HepG2 (cell line): ENCODE measurements around the gene PRR22. TPM values are rescaled to one million over a fixed set of nuclear protein-coding genes. Genes with fewer than 3 reads are reported as not detected.

ENCODE experiments used
- BCL6 ChIP-seq: IDR thresholded peaks from 2 replicates; pipeline ENCODE4 v1.6.1; 2016; ENCODE audit warnings: missing genetic modification reagents, missing compliant biosample characterization
- GMEB1 ChIP-seq: sonication (generic); formaldehyde crosslinking; IDR thresholded peaks from 2 replicates; pipeline ENCODE4 v1.5.1; 2020; ENCODE audit warnings: missing genetic modification reagents, mild to moderate bottlenecking, borderline replicate concordance
- HIC2 ChIP-seq: sonication (generic); formaldehyde crosslinking; IDR thresholded peaks from 2 replicates; pipeline ENCODE4 v1.9.0; 2022; ENCODE audit warnings: low read depth, missing genetic modification reagents
- IKZF1 ChIP-seq: fragments of 450-650 bp; IDR thresholded peaks from 2 replicates; pipeline ENCODE4 v1.7.1; 2016
- NFYB ChIP-seq: sonication (generic); formaldehyde crosslinking; IDR thresholded peaks from 2 replicates; pipeline ENCODE4 v1.4.0; 2020; ENCODE audit warnings: missing genetic modification reagents
- NR2F1 ChIP-seq, 2 experiments: fragments of 450-650 bp in 1 of 2; formaldehyde crosslinking in 1 of 2; IDR thresholded peaks; 2 replicates each; pipeline versions ENCODE4 v1.5.0 to v1.6.1; 2016 to 2020; ENCODE audit warnings: mild to moderate bottlenecking in 1 of 2, missing compliant biosample characterization in 1 of 2, missing genetic modification reagents in 1 of 2, moderate library complexity in 1 of 2
- SIX4 ChIP-seq: sonication (generic); formaldehyde crosslinking; IDR thresholded peaks from 2 replicates; pipeline ENCODE4 v1.4.0; 2020; ENCODE audit warnings: missing genetic modification reagents
- TFAP4 ChIP-seq: sonication (generic); IDR thresholded peaks from 2 replicates; pipeline ENCODE4 v1.6.1; 2016; ENCODE audit warnings: low read depth, borderline replicate concordance
- ZBTB33 ChIP-seq: sonication (generic); formaldehyde crosslinking; IDR thresholded peaks from 2 replicates; pipeline ENCODE4 v1.4.0; 2020; ENCODE audit warnings: missing genetic modification reagents
- ZFX ChIP-seq: sonication (generic); formaldehyde crosslinking; IDR thresholded peaks from 2 replicates; pipeline ENCODE4 v1.4.0; 2020; ENCODE audit warnings: mild to moderate bottlenecking, low read depth, missing genetic modification reagents, moderate library complexity
- ZFYVE20 ChIP-seq: sonication (generic); formaldehyde crosslinking; IDR thresholded peaks from 2 replicates; pipeline ENCODE4 v1.8.0; 2023; ENCODE audit warnings: low read depth, mild to moderate bottlenecking, moderate library complexity, missing genetic modification reagents, borderline replicate concordance
- ZNF333 ChIP-seq: sonication (generic); formaldehyde crosslinking; IDR thresholded peaks from 2 replicates; pipeline ENCODE4 v1.4.0; 2020; ENCODE audit warnings: mild to moderate bottlenecking, missing genetic modification reagents, borderline replicate concordance
- ZNF564 ChIP-seq: sonication (generic); formaldehyde crosslinking; IDR thresholded peaks from 2 replicates; pipeline ENCODE4 v1.8.1; 2023; ENCODE audit warnings: mild to moderate bottlenecking, missing genetic modification reagents
- ZNF614 ChIP-seq: IDR thresholded peaks from 2 replicates; pipeline ENCODE4 v1.6.1; 2018; ENCODE audit warnings: missing biosample characterization, missing genetic modification reagents, inconsistent platforms, borderline replicate concordance
- ZNF703 ChIP-seq: sonication (generic); formaldehyde crosslinking; IDR thresholded peaks from 2 replicates; pipeline ENCODE4 v1.5.1; 2020; ENCODE audit warnings: missing genetic modification reagents, mild to moderate bottlenecking, moderate library complexity, borderline replicate concordance
- ZNF790 ChIP-seq: sonication (generic); formaldehyde crosslinking; IDR thresholded peaks from 2 replicates; pipeline ENCODE4 v1.8.0; 2022; ENCODE audit warnings: missing genetic modification reagents, mild to moderate bottlenecking, borderline replicate concordance
- polyA plus RNA-seq, 8 experiments: library from polyadenylated mRNA; depleted of rRNA in 3 of 8; stranded (reverse) in 7 of 8; unstranded in 1 of 8; fragments of >200 nt; fragmentation: Illumina TruSeq in 4 of 8; extraction: Trizol in 4 of 8; gene quantifications; 2 replicates each; pipeline versions ENCODE4 v1.2.1 to v1.2.3, GENCODE V29; 2011 to 2016; ENCODE audit warnings: low read depth in 4 of 8, missing spikeins in 1 of 8, mixed read lengths in 1 of 8; ENCODE audit not compliant: insufficient read depth in 1 of 8
- total RNA-seq, 5 experiments: library from RNA; depleted of rRNA; stranded (reverse); fragments of >200 nt; fragmentation: Illumina TruSeq; extraction: Trizol; gene quantifications; 2 replicates each; pipeline ENCODE4 v1.2.3, GENCODE V29; 2016; ENCODE audit warnings: low read depth in 1 of 5
- TF ChIP-seq, protein P1 (sequence below): sonication (generic); formaldehyde crosslinking; IDR thresholded peaks from 2 replicates; pipeline ENCODE4 v1.9.0; 2022; ENCODE audit warnings: missing genetic modification reagents, mild to moderate bottlenecking, borderline replicate concordance
- TF ChIP-seq, protein P2 (sequence below): sonication (generic); formaldehyde crosslinking; IDR thresholded peaks from 2 replicates; pipeline ENCODE4 v1.4.0; 2020; ENCODE audit warnings: missing genetic modification reagents, mild to moderate bottlenecking, borderline replicate concordance

The PRR22 gene
- total and polyA plus RNA-seq, 2 of the 13 experiments (the other 11 are each of a cell fraction or from before 2014, with no cell fraction given), result 0.84 to 2.3 TPM

GRCh38 chr19:5800361-5801270 lies 16.1 kb upstream of the PRR22 start (continued):
- TF ChIP-seq IKZF1 (no peak), ZNF333 (no peak), ZBTB33 (CRISPR knock-in tag) (no peak), NR2F1 (CRISPR knock-in tag; IDR thresholded peaks at IDR 0.05) (peak; percentile 85 to 89), TFAP4 (0 out of 2 replicates have a peak, but pooled peaks have one; percentile 39), ZNF790 (no peak), BCL6 (CRISPR knock-in tag) (peak; percentile 23; the same call in 1 of the 2 replicates), NFYB (CRISPR knock-in tag) (no peak), ZNF703 (CRISPR knock-in tag) (no peak), HIC2 (CRISPR knock-in tag) (peak; percentile 78; the same call in 1 of the 2 replicates), SIX4 (CRISPR knock-in tag) (peak; percentile 63), ZNF614 (peak; percentile 42; the same call in 1 of the 2 replicates), ZNF564 (no peak), ZFYVE20 (CRISPR knock-in tag) (no peak), ZFX (CRISPR knock-in tag) (0 out of 2 replicates have a peak, but pooled peaks have one; percentile 7), GMEB1 (CRISPR knock-in tag) (no peak)
- TF ChIP-seq, protein P1, sequence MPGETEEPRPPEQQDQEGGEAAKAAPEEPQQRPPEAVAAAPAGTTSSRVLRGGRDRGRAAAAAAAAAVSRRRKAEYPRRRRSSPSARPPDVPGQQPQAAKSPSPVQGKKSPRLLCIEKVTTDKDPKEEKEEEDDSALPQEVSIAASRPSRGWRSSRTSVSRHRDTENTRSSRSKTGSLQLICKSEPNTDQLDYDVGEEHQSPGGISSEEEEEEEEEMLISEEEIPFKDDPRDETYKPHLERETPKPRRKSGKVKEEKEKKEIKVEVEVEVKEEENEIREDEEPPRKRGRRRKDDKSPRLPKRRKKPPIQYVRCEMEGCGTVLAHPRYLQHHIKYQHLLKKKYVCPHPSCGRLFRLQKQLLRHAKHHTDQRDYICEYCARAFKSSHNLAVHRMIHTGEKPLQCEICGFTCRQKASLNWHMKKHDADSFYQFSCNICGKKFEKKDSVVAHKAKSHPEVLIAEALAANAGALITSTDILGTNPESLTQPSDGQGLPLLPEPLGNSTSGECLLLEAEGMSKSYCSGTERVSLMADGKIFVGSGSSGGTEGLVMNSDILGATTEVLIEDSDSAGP (CRISPR knock-in tag), result peak; percentile 43; the same call in 1 of the 2 replicates
- TF ChIP-seq, protein P2, sequence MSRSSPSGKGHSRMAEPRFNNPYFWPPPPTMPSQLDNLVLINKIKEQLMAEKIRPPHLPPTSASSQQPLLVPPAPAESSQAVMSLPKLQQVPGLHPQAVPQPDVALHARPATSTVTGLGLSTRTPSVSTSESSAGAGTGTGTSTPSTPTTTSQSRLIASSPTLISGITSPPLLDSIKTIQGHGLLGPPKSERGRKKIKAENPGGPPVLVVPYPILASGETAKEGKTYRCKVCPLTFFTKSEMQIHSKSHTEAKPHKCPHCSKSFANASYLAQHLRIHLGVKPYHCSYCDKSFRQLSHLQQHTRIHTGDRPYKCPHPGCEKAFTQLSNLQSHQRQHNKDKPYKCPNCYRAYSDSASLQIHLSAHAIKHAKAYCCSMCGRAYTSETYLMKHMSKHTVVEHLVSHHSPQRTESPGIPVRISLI (CRISPR knock-in tag), result no peak
